ENCODE data around the gene HIGD2A.

Gene HIGD2A

GRCh38 chr5:176381423-176381822, 7.1 kb upstream of the HIGD2A start:
- CTCF ChIA-PET, result interaction anchor here (3.1 kb wide), 1 partner anchor 11 kb away, joined by 11 read pairs; no protein-coding TSS in a partner anchor
- TF ChIP-seq CTCF (IDR thresholded peaks at IDR 0.05; ENCODE audit: control extremely low read depth, extremely low read depth, low read depth, missing control alignments), result no peak
- POLR2A ChIA-PET, result interaction anchor here (1.2 kb wide), 1 partner anchor 21 kb away, joined by 3 read pairs; no protein-coding TSS in a partner anchor
- DNase-seq (ENCODE audit: extremely low spot score), result no peak

GRCh38 chr5:176381979-176382378, 6.6 kb upstream of the HIGD2A start:
- TF ChIP-seq CTCF (IDR thresholded peaks at IDR 0.05; ENCODE audit: control extremely low read depth, extremely low read depth, low read depth, missing control alignments), result no peak
- POLR2A ChIA-PET, result interaction anchor here (1.2 to 1.3 kb wide), 2 partner anchors 10 to 21 kb away, joined by 3 read pairs; no protein-coding TSS in a partner anchor
- CTCF ChIA-PET, result interaction anchor here (1.2 to 3.1 kb wide), 2 partner anchors 12 to 35 kb away, joined by 3 to 11 read pairs; no protein-coding TSS in a partner anchor
- no peak for DNase-seq (ENCODE audit: extremely low spot score)

- no peak for TF ChIP-seq CTCF (IDR thresholded peaks at IDR 0.05; ENCODE audit: control extremely low read depth, extremely low read depth, low read depth, missing control alignments)
- DNase-seq (ENCODE audit: extremely low spot score), result no peak
- ChIA-PET CTCF (interaction anchor here (1.2 kb wide), 1 partner anchor 34 kb away, joined by 3 read pairs; no protein-coding TSS in a partner anchor), POLR2A (interaction anchor here (0.5 to 1.3 kb wide), 2 partner anchors 10 to 78 kb away, joined by 3 read pairs; no protein-coding TSS in a partner anchor)
Observed at GRCh38 chr5:176382721-176383120, 5.8 kb upstream of the HIGD2A start.

GRCh38 chr5:176383248-176383905, 5.2 kb upstream of the HIGD2A start:
- no peak for DNase-seq (ENCODE audit: extremely low spot score)
- ChIA-PET POLR2A (interaction anchor here (0.5 to 0.6 kb wide), 2 partner anchors 78 to 164 kb away, joined by 3 to 4 read pairs; no protein-coding TSS in a partner anchor), CTCF (interaction anchor here (1.2 kb wide), 1 partner anchor 33 kb away, joined by 3 read pairs; no protein-coding TSS in a partner anchor)
- no peak for TF ChIP-seq CTCF (IDR thresholded peaks at IDR 0.05; ENCODE audit: control extremely low read depth, extremely low read depth, low read depth, missing control alignments)

- no peak for DNase-seq (ENCODE audit: extremely low spot score)
- POLR2A ChIA-PET, result interaction anchor here (0.6 kb wide), 1 partner anchor 163 kb away, joined by 4 read pairs; no protein-coding TSS in a partner anchor
- CTCF ChIA-PET, result no interaction called here
- no peak for TF ChIP-seq CTCF (IDR thresholded peaks at IDR 0.05; ENCODE audit: control extremely low read depth, extremely low read depth, low read depth, missing control alignments)
Observed at GRCh38 chr5:176383961-176384360, 4.6 kb upstream of the HIGD2A start.

GRCh38 chr5:176384366-176384930, 4.1 kb upstream of the HIGD2A start:
- no peak for TF ChIP-seq CTCF (IDR thresholded peaks at IDR 0.05; ENCODE audit: control extremely low read depth, extremely low read depth, low read depth, missing control alignments)
- ChIA-PET CTCF (no interaction called here), POLR2A (interaction anchor here (0.6 kb wide), 1 partner anchor 1019 kb away, joined by 3 read pairs; no protein-coding TSS in a partner anchor)

More at GRCh38 chr5:176384366-176384930, 4.1 kb upstream of the HIGD2A start:
- DNase-seq (ENCODE audit: extremely low spot score), result no peak
